HG03196 (cell line): ENCODE data around the gene MANSC1.
"Not testable (repeated sequence)": the region's sequence is repeated elsewhere in the genome, so short reads cannot be mapped to it uniquely, and the experiment has no call there.

Experiments used
- ATAC-seq: cut with Tn5 transposase; IDR thresholded peaks from one replicate; pipeline ENCODE4 v1.9.1; 2021; ENCODE audit not compliant: unreplicated experiment

Gene MANSC1

DNA sequence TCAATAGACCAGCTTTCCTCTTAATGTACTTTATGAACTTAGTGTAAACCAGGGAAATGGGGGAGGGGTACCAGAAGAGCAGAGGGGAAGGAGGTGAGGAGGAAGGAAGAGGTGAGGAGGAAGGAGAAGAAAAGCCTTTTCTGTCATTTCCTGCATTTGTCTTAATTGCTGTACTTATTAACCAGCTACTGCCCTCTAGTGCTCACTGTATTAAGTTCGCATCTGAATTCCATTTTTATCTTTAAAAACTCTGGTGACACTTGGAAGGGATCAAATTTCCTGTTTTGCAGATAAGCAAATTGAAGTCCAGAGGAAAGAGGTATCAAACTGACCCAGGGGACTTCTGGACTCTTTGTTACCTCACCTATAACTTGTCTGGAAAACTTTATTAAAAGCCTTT is 22.2 kb downstream of the MANSC1 start:
- ATAC-seq, result no peak

DNA sequence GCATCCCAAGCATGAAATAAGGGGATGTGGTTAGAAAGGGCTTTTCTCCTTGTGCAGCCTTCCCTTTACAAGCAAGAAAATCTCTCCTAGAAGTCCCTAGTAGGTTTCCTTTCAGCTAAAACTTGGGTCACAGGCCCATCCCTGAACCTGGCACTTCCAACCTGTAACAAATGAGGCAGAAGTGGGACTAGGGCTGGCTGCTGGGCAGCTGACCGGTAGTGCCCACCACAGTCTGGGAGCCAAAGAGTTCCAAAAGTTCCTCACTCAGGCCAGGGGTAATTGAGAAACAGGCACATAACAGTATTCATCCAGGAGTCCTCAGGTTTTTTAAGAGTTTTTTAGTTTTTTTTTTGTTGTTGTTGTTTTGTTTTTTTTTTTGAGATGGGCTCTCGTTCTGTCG is 23.8 kb downstream of the MANSC1 start:
- no peak for ATAC-seq

DNA sequence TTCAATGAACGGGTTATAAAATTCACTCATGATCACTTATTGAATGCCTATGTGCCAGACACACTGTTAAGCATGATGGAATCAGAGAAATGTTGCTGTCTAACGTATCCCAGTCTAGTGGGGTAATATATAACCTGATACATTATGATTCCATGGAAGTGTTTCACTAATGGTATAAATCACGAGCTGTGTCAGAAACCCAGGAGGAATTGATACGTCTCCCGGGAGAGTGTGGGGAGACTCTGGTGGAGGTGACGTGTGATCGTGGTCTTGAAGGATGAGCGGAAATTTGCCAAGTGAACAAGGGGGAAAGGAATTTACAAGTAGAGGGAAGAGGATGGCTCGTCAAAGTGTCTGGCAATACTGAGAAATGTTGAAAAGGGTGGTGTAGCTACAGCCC is 26.5 kb downstream of the MANSC1 start:
- no peak for ATAC-seq

DNA sequence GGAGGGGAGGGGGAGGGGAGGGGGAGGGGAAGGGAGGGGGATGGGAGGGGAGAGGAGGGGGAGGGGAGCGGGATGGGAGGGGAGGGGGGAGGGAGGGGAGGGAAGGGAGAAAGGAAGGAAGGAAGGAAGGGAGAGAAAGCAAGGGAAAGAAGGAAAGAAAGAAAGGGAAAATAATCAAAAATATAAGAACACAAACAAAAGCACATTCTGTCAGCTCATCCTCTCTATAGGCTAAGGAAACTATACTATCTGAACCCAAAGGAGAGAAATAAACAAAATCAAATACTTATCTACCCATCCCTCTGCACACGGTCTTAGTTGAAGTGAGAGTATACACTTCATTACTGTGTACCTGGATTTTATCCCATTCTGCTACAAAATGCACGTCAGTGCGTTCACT is 26.9 kb downstream of the MANSC1 start:
- ATAC-seq, result no peak

DNA sequence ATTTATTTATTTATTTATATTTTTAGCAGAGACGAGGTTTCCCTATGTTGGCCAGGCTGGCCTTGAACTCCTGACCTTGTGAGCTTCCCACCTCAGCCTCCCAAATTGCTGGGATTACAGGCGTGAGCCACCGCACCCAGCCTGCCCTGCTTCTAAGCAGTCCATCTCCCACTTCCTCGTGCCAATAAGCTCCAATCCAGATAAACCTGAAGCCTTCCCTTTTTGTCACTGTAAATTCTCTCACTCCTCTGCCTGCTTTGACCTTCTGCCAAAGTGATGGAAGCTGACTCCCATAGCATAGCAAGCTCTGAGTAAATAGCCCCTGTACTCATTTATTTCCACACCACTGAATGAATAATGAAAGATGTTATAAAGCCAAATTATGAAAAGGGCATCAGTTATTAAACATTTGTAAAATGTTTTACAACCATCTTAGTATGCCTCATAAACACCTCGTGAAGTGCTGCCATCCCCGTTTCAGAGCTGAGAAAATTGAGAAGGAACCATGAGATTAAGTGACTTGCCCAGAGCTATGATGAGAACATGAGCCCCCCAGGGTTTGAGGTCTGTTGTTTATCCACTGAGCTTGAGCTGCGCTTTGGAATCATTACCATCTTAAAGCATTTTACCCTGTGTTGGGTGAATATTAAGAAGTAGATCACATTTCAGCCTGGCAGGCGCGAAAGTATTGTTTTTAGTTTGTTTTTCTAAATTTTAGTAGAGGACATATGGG is 30.4 kb downstream of the MANSC1 start:
- ATAC-seq, result no peak

DNA sequence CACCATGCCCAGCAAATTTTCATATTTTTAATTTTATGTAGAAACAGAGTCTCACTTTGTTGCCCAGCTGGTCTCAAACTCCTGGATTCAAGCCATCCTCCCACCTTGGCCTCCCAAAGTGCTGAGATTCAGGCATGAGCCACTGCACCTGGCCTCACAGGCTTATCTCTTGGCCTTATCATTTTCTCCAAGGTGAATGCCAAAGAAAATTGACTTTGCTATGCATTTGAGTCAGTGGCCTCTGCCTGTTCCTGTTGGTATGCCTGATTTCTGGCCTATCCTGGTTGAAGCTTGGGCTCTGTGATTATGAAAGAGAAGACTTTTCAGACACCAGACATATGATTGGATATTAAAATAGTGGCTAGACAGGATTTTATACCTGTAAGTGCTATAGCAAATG is 34.2 kb downstream of the MANSC1 start:
- no peak for ATAC-seq

DNA sequence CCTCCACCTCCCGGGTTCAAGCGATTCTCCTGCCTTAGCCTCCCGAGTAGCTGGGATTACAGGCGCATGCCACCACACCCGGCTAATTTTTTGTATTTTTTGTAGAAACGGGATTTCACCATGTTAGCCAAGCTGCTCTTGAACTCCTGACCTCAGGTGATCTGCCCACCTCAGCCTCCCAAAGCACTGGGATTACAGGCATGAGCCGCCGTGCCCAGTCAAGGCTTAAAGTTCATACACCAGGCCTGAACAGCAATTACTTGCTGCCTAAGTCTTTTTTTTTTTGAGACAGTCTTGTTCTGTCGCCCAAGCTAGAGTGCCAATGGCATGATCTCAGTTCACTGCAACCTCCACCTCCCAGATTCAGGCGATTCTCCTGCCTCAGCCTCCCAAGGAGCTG is 39.3 kb downstream of the MANSC1 start:
- not testable (repeated sequence) for ATAC-seq

DNA sequence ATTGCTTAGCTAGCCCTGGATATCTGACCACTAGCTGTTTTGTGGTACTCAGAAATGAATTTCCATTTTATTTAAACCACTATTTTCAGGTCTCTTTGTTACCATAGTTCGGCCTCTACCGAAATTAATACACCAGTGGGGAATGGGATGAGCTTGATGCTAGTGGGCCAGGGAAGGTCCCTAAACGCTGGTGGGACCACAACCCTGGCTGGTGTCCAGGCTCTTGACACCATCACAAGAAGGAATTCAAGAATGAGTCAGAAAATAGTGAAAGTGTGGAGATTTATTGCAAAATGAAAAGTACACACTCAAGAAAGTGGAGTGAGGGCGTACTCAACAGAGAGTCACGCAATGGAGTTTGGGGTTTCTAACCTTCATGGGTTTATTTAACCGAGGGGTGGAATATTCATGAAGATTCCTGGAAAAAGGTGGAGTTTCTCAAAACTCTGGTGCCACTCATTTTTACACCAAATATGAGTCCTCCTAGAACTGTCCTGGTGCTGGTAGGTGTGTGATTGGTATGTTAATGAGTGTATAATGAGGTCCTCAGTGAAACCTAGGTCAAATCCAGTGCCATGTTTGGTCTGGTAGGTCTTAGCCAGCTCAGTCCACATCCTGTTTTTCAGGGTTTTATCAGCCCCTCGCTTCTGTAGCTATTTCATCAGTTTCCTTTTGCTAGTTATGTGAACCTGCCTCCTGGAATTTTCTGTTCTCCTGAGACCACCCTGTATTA is 44.3 kb downstream of the MANSC1 start:
- no peak for ATAC-seq

DNA sequence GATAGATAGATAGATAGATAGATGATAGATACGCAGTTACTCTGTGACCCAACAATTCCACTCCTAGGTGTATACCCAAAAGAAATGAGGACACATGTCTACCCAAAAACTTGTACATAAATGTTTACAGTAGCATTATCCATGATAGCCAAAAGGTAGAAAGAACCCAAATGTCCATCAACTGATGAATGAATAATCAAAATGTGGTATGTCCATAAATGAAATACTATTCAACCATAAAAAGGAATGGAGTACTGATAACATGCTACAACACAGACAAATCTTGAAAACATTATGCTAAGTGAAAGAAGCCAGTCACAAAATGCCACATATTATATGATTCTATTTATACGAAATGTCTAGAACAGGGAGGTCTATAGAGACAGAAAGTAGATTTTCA is 47.1 kb downstream of the MANSC1 start:
- ATAC-seq, result no peak

DNA sequence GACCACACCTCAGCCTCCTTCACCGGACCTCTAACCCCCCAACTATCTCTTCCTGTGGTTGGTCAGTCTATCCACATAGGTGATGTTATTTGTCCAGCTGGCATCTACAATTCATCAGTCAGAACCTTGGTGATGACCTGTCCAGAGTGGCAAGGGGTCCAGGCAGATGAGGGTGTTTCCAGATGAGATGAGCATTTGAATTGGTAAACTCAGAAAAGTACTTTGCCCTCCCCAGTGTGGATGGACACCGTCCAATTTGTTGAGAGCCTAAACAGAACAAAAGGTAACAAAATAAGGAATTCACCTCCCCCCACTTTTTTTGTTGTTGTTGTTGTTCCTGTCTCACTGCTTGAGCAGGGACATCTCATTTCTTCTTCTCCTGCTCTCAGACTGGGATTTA is 48.9 kb downstream of the MANSC1 start:
- no peak for ATAC-seq

DNA sequence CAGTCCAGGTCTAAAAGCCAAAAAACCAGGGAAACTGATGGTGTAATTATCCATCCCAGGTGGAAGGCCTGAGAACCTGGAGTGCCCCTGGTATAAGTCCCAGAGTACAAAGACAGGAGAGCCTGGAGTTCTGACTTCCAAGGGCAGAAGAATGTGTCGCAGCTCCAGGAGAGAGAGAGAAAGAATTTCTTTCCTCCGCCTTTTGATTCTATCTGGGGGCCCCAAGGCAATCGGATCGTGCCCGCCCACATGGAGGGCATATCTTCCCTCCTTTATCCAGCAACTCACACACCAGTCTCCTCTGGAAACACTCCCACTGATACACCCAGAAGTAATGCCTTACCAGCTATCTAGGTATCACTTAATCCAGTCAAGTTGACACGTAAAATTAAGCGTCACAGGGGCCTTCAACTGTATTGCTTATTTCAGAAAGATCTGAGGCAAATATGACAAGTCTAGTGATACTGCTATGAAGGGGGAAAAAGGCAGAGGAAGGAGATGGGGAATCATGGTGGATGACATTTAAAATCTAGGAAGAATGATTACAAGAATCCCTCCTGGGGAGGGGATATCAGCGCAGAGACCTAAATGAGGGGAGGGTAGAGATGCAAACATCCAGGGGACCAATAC is 52.7 kb downstream of the MANSC1 start:
- no peak for ATAC-seq

DNA sequence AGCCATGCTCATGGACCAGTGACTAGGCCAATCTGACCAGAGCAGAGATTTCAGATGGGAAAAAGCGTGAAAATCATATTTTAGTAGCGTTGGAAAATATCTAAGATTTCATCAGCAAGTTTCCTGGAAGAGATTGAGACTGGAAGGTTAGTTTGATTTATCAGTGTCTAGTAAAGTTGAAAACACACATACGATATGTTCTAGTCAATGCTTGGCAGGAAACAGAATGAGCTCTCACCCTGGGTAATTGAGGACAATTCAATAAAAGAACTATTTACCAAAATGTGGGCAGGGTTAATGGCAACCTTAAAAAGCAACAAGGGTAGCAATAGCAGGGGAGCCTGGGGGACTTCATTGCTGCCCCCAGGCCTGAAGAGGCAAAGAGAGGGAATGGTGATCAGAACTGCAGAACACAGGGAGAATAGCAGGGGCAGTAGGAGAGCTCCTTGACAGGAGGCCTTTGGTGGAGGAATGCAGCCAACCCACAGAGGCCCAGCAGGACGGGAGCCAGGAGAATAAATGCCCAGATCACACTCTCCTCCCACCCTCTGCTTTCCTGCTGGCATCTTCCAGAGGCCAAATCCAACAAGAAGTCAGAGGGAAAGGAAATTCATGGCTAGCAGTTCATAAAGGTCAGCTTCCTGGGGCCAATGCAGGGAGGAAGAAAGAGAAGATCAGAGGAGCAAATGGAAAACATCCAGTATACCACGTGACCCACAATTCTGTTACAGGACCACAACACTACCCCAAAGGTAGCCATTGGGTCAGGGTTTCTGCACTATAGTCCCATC is 55.6 kb downstream of the MANSC1 start:
- no peak for ATAC-seq

DNA sequence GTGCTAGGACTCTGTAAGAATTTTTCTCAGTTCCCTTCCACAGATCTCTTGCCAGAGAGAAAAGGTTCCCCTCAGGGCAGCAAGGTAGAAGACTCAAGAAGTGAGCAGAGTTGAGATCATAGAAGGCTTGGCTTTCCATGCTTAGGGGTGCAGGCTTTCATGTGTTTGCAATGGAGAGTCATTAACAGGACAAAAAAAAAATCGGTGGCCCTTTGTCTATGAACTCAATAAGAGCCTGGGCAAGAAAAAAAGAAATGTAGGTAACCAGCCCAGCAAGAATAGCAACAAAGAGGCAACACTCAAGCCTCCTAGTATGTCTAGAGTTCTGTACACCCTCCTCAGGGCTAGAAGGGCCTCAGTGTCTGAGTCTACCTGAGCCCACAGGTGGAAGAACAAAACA is 59.8 kb downstream of the MANSC1 start:
- ATAC-seq, result no peak

DNA sequence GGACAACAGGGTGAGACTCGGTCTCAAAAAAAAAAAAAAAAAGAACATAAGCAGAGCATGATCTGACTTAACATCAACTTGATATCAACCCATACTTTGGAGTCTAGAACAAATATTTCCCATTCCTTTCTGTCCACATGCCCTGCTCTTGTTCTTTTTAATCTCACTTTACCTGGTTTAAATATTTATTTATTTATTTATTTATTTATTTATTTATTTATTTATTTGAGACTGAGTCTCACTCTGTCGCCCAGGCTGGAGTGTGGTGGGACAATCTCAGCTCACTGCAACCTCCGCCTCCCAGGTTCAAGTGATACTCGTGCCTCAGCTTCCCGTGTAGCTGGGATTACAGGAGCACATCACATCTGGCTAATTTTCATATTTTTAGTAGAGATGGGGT is 63.6 kb downstream of the MANSC1 start:
- ATAC-seq, result no peak

DNA sequence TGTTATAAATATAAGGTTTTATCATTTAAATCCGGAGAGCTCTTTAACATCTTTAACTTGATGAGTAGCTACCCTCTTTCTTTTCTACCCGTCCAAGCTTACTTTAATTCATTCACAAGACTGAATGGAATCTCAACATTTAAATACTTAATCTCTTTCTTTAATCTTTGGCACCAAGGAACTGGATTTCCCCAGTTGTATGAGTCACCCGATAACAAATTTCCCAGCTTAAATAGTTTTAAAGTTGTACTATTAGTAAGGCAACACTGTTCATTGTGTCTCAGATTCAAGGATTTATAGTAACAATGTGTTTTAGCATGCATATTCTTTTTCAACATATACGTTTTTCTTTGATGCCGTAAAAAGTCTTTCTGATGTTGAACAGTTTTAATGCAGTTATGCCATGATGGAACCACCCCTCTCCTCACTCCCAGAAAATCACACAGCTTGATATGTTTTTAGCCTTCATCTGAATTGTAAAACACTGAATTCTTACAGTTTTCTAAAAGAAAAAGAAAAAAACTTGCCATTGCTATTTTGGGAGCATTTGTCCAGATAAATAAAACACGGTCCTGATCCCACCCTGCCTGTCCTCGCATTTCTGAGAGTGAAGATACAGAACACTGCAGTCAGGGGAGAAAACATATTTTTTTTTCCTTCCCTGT is 67.1 kb downstream of the MANSC1 start:
- ATAC-seq, result no peak

DNA sequence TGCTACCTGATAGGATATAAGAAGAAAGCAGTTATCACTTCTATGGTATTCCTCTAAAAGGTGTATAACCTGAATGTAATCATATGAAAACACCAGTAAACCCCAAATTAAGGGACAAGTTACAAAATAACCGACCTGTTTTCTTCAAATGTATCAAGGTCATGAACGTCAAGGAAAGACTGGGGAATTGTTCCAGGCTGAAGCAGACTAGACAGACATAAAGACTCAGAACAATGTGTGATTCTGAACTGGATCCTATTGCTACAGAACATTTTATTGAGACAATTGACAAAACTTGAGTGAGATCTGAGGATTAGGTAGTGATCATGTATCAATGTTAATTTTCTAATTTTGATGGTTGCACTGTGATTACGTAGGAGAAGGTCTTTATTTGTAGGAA is 67.8 kb downstream of the MANSC1 start:
- ATAC-seq, result no peak

DNA sequence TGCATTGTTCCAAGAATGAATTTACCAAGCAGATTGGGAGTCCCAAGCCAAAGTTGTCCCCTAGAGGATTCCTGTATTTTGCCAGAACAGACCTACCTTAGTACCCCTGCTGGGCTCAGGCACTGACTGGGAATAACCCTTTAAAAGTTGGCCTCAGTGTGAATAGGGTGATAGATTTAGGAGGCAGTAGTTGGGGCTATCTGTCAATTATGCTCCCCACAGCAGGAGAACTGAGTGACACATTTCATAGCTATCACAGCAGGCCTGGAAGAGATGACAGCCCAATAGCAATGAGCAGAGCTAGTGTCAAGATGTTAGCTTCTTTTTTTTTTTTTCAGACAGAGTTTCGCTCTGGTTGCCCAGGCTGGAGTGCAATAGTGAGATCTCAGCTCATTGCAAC is 68.9 kb downstream of the MANSC1 start:
- ATAC-seq, result no peak

DNA sequence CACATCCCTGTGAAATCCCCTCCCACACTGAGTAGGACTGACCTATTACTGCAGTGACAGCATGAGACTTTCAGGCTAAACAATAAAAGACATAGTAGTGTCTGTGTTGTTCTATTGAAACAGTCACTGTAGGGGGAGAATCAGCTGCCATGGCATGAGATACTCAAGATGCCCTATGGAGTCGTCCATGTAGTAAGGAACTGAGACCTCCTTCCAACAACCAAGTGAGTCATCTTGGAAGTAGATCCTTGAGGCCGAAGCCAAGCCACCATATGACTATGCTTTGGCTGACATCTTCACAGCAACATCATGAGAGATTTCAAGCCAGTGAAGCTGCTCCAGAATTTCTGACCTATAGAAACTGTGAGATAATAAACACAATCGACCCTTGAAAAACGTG is 71.1 kb downstream of the MANSC1 start:
- no peak for ATAC-seq
